GM21786 (cell line): ENCODE data around the gene ZNHIT1.
A peak's percentile ranks its signal among the peaks of the same experiment; 100 is the strongest.
"Not testable (repeated sequence)": the region's sequence is repeated elsewhere in the genome, so short reads cannot be mapped to it uniquely, and the experiment has no call there.

Experiments
- ATAC-seq: cut with Tn5 transposase; IDR thresholded peaks from one replicate; pipeline ENCODE4 v1.9.1; 2021; ENCODE audit not compliant: unreplicated experiment

Gene ZNHIT1

DNA sequence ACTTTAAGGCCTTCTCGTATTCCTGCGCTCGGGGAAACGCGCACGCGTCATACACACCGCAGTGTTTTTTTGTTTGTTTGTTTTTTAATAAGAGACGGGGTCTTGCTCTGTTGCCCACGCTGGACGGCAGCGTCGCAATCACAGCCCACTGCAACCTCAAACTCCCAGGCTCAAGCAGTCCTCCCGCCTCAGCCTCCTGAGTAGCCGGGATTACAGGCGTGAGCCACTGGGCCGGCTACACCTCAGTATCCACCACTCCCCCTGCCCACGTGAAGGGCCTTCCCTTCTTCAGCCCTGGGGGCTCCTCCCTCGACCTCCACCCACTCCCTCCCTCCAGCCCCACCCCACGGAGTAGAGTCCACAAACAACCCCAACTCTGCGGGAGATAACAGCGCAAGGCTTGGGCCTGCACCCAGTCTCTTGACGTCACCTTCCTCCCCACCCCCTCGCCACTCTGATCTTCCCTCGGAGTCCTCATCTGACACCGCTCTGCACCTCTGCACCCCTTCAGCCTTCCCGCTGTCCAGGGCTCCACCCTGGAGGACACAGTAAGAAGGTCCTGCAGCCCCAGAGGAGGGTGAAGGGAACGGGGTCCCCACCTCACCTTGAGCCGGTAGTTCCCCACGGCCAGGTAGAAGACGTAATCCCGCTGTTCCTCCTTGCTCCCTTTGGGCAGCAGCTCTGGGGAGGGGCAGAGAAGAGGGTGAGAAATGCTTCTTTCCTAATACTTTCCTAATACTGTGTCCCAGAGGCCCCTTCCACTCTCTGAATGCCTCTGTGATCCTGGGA lies 22.5 kb downstream of the ZNHIT1 start:
- ATAC-seq, result no peak

DNA sequence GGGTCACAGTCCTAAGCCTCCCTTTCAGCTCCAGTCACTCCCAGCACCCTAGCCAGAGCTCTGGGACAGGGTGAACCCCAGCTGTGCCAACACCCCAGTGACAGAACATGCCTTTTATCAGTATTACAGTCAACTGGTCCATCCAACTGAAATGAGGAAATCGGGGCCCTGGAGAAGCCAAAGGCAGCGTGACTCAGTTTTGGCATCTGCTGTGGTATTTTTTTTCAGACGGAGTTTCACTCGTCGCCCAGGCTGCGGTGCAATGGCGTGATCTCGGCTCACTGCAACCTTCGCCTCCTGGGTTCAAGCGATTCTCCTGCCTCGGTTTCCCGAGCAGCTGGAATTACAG lies 23.0 kb downstream of the ZNHIT1 start:
- ATAC-seq, result no peak

DNA sequence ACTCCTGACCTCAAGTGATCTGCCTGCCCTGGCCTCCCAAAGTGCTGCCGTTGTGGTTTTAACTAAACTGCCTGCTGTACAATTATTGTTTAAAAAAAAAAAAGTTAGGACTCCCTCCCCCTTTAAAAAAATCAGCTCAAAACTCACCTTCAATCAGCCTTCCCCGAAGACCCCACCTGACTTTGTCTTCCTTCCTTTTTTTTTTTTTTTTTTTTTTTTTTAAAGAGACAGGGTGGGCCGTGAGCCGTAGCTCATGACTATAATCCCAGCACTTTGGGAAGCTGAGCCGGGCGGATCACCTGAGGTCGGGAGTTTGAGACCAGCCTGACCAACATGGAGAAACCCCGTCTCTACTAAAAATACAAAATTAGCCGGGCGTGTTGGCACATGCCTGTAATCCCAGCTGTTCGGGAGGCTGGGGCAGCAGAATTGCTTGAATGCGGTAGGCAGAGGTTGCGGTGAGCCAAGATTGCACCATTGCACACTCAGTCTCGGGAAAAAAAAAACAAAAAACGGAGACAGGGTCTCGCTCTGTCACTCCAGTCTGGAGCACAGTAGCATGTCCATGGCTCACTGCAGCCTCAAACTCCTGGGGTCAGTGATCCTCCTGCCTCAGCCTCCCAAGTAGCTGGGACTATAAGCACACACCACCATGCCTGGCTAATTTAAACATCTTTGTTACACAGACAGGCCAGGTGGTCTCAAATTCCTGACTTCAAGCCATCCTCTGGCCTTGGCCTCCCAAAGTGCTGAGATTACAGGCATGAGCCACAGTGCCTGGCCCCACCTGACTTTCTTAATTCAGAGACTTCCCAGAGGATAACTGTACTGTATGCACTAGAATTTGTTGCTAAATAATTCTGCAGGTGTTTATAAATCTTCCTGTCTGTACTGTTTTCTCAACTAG lies 23.7 kb downstream of the ZNHIT1 start:
- no peak for ATAC-seq

DNA sequence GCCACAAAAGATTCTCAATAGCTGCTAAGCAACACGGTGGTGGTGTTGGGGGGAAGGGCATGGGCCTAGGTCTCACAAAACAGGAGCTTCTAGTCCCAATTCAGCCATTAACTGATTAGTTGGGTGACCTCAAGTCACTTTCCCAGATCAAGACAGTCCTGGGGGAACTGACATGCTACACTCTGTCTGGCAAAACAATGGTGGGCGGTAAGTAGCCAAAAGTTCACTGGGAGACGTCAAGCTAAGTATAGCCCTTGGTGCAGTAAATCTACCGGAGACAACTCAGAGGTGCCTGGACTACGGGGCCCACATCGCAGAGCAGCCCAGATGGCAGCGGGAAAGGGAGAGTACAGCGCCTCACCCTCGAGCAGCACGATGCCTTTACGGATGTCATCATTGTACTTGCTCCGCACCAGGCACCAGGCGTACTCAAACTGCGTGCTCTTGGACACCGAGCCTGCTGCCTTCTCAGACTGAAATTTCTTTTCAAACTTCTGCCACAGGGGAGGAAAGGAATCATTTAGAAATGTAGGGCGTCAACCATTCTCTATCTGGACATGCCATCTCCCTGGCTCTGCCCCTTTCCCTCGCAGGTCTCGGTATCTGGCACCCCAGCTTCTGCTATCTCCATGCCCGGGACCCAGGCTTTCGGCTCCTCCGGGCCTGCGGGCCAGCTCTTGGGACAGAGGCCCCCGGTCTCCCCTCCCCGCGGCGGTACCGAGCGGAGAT lies 25.8 kb downstream of the ZNHIT1 start:
- ATAC-seq, result no peak

DNA sequence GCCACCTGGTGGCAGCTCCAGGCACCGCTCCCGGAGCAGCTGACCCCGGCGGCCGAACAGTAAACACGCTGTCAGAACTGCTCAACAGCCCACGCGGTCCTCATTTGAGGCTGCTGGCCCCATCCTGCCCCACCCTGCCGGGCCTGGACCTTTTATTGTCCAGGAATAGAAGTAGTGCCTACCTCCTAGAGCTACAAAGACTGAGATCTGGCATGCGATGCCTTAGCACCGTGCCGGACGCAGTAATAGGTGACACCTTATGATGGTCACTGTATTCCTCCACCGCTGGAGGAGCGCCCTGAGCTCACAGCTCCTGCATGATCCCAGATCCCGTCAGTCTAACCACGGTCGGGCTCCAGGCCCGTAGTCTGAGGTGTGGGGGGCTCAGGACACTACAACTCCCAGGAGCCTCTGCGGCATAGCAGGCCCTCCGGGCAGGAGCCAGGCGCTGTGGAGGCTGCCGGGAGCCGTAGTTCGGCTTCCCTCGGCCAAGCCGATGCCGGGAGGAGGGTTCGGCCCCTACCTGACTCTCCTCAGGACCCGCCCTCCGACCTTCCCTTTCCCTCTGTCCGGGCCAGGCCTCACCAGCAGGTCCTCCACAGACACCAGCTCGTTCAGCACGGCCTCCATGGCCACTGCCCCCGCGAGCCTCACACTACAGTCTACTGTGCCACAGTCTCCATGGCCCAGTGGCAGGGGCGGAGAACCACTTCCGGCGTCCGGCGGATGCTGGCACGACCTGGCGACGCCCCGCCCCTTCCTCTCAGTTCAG lies 26.6 kb downstream of the ZNHIT1 start, which contains the start of gene FIS1:
TSS of gene FIS1 (minus strand) at position 707 of the 772 bp plus-strand sequence. CDS start at position 630, 77 bp downstream.
- ATAC-seq, result peak; percentile 89

DNA sequence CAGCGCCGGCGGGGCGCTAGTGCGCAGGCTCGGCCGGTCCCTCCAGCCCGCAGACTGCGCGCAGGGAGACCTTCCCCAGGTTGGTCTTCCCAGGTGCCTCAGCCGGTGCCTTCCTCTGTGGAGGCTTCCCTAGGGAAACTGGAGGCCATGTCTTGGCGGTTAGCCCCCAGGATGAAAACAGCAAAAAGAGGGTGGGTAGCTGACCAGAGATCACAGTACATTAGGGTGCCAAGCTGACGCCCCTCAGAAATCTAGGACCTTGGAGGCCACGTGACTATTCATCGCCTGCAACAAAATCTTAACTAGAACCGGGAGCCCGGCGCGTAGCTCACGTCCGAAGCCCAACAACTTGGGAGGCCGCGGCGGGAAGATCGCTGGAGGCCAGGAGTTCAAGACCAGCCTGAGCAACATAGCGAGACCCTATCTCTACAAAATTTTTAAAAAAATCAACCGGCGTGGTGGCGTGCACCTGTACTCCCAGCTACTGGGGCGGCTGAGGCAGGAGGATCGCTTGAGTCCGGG lies 27.2 kb downstream of the ZNHIT1 start:
- no peak for ATAC-seq

DNA sequence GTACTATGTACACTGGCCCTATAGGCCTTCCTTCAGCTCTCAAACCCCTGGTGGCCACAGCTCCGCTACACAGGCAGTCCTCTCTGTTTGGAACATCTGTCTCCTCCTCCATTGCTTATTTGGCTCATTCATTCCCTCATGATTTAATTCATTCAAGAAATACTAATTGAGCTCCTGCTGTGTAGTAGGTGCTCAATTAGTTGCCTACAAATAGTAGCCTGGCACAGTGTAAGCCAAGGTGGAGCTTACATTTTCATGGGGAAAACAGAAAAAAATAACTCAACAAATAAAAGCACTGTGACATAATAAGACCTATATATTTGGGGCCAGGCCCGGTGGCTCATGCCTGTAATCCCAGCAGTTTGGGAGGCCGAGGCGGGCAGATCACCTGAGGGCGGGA lies 30.3 kb downstream of the ZNHIT1 start:
- ATAC-seq, result no peak

DNA sequence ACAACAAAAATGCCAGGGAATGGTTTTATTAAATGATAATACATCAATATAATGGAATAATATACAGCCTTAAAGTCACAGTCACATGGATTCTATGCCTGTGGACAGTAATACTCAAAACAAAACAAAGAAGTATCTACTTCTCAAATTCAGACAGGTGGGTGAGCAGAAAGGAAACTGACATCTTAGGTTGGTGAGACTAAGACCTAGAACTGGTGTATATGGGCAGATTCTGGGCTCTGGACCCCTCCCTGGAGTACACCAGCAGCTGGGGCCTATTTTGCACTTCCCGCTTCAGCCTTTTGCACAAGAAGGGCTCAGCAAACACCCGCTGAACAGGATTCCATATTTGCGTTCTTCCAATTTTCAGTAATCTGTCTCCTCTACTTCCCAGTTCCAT lies 32.4 kb downstream of the ZNHIT1 start:
- no peak for ATAC-seq

DNA sequence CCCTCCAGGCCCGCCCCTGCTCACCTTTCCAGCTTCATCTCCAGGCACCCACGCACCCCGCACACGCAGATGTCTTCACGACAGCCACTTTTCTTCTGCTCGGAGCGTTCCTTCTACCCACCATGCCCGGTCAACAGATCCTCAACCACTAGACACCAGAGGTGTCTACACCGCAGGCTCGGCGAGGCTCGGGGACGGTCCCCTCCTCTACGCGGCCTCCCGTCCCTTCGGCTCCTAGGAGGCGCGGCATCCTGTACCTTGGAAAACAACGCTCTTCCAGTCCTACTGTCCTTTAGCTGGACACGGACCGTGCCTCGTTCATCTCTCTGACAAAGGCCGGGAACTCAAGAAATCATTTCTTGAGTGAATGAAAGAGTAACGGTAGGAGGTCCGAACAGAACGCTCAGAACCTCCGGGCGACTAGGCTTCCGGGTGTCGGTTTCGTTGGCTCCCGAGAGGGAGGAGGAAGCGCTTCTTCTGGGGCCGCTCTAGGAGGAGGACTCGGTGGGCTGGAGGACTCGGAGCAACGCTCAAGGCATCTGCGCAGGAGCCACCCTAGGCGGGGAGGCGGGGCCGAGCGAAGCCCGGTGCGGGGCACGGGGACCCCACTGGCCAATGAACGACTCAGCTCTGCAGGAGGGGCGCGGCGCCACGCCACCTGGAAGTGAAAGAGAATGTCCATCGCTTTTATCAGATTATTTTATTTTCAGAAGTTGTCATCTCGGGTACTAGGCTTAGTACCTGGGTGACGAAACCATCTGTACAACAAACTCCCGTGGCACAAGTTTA lies 34.1 kb downstream of the ZNHIT1 start:
- ATAC-seq, result peak; percentile 96

DNA sequence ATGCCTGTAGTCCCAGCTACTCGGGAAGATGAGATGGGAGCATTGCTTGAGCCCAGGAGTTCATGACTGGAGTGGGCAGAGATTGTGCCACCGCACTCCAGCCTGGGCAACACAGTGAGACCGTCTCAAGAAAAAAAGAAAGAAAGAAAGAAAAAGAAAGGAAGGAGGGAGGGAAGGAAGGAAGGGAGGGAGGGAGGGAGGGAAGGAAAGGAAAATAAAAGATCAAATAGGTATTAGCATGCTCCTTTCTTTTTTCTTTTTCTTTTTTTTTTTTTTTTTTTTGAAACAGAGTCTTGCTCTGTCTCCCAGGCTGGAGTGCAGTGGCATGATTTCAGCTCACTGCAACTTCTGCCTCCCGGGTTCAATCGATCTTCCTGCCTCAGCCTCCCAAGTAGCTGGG lies 35.2 kb downstream of the ZNHIT1 start:
- not testable (repeated sequence) for ATAC-seq

DNA sequence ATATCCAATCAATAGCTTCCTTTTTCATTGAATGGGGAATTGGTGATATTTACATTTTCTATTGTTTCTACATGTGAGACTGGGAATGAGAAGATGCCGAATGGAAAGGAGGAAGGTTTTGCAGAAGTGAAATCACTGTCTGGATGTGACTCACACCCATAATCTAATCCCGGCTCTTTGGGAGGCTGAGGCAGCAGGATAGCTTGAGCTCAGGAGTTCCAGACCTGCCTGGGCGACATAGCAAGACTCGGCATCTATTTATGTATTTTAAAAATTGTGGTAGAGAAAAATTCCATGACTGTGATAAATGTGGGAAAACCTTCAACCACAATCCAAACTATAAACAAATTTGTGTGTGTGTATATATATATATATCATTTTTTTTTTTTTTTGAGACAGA lies 37.8 kb downstream of the ZNHIT1 start:
- no peak for ATAC-seq

DNA sequence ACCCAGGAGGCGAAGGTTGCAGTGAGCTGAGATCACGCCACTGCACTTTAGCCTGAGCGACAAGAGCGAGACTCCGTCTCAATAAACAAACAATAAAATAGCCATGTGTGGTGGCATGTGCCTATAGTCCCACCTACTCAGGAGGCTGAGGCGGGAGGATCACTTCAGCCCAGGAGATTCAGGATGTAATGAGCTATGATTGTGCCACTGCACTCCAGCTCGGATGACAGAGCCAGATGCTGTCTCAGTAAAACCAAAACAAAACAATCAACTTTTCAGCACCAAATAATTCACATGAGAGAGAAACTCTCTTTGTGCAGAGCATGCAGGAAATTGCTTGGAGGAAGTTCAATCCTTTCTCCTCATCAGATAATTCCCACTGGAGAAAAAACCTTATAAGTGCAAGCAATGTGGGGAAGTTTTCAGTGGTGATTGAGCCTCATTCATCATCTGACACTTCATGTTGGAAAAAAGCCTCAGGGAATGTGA lies 40.3 kb downstream of the ZNHIT1 start:
- ATAC-seq, result no peak

DNA sequence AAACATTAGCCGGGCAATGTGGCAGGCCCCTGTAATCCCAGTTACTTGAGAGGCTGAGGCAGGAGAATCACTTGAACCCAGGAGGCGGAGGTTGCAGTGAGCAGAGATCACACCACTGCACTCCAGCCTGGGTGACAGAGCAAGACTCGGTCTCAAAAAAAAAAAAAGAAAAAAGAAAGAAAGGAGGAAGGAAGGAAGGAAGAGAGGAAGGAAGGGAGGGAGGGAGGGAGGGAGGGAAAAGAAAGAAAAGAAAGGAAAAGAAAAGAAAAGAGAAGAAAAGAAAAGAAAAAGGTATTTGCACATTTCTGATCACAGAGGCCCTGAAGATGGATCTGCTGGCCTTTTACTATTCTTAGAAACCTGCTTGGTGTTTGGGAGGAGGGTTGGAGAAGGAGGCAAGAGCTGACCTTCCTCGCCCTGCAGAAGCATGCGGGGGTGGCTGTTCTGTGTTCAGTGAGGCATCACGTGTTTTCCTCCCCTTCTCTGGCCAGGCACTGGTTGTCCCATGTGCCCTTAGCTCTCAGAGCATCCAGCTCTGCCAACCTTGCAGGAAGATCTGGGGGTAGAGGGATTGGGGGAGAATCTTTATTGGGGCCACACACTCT lies 46.2 kb downstream of the ZNHIT1 start:
- not testable (repeated sequence) for ATAC-seq

DNA sequence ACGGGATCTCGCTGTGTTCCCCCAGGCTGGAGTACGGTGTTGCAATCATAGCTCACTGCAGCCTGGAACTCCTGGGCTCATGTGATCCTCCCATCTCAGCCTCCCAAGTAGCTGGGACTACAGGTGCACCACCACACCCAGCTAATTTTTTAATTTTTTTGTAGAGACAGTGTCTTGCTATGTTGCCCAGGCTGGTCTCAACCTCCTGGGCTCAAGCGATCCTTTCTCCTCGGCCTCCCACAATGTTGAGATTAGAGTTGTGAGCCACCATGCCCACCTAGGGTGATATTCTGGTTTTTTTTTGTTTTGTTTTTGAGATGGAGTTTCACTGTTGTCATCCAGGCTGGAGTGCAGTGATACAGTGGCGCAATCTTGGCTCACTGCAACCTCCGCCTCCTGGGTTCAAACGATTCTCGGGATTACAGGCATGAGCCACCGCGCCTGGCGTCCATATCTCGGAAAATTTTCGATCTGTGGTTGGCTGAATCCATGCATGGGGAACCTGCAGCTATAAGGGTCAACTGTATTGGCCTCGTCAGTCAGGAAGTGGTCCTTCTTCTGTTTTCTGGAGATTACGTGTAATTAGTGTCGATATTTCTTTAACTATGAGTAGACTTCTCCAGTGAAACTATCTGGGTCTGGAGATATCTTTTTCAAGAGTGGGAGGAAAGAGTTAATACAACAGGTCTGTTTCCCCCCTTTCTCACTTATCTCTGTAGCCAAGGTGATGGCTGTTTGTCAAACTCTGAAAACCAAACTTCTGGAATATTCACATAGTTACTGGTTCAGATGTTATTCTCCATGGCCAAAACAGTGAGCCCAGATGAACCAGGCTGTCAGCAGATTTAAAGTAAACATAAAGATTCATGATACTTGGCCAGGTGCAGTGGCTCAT lies 47.9 kb downstream of the ZNHIT1 start:
- no peak for ATAC-seq

DNA sequence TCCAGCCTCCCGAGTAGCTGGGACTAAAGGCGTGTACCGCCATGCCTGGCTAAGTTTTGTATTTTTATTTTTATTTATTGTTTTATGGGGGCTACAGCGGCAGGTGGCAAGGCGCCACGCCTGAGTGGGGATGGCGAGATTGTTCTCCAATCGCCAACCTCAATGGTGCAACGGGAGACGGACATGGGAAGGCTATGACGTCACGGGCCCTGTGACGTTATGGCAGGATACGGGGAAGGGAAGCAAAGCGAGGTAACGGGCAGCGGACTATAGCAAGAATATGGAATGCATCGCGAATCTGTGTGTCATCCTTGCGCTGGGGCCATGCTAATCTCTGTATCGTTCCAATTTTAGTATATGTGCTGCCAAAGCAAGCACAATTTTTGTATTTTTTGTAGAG lies 51.7 kb downstream of the ZNHIT1 start:
- ATAC-seq, result no peak

DNA sequence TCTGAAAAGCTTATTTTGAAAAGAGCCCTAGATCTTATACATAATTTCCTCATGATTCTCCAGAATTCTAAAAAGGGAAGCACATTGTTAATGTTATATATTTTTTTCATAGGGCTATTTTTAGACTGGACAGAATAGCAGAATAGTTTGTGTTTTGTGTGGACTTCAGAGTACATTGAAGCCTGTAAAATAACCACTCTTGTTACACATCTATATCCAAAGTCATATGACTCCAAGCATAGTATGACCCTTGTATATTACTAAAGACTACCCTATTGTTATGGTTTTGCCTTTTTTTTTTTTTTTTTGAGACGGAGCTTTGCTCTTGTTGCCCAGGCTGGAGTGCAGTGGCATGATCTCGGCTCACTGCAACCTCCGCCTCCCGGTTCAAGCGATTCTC lies 53.1 kb downstream of the ZNHIT1 start:
- ATAC-seq, result no peak

DNA sequence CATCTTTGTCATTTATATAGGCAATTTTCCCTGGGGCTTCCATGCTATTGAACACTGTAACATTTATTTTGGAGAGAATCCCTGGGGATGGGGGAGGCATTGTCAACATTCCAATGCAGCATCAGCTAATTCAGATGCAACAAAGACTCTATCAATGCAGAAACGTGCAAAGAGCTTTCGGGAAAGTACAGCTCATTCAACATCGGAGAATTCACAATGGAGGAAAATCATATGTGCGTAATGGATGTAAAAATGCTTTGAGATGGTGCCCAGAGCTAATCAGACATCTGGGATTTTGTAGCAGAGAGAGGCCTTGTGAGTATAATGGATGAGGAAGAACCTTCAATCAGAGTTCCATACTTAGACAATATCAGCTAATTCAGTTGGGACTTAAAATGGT lies 55.2 kb downstream of the ZNHIT1 start:
- no peak for ATAC-seq
